A549 (cell line): ENCODE data around the gene LBX2. TPM values are rescaled to one million over a fixed set of nuclear protein-coding genes. Genes with fewer than 3 reads are reported as not detected.
A peak's percentile ranks its signal among the peaks of the same experiment; 100 is the strongest.

Source experiments
- ATAC-seq, 2 experiments: fragments of 200-7000 bp in 1 of 2; fragments of >200 bp in 1 of 2; cut with Nextera tagmentation in 1 of 2; cut with Tn5 transposase in 1 of 2; 3 replicates each; pipeline versions ENCODE4 v1.8.0 to v1.9.1; 2018 to 2020; ENCODE audit warnings: mild to moderate bottlenecking in 1 of 2, moderate library complexity in 1 of 2
- CTCF ChIA-PET: fragments of 300-600 bp; sonication (Branson Sonifier 250); formaldehyde crosslinking; extraction: SDS; loops from one replicate; lab custom pipeline; 2021; ENCODE audit warnings: antibody characterized with exemption, inconsistent platforms; lab: Yijun Ruan, JAX
- POLR2A ChIA-PET: fragments of 350-600 bp; formaldehyde crosslinking; extraction: SDS; loops from one replicate; lab custom pipeline; 2021; ENCODE audit warnings: antibody characterized with exemption, inconsistent platforms; lab: Yijun Ruan, JAX
- DNase-seq, 2 experiments: peaks; one replicate each; pipeline versions ENCODE4 v3.0.0 to v3.0.0-alpha.2; 2011 to 2016; ENCODE audit warnings: low read depth in 1 of 2, low spot score in 1 of 2
- FAIRE-seq: peaks from 2 replicates; lab custom pipeline; 2011; peaks lifted over from hg19 to GRCh38; lab: Jason Lieb, UNC
- H3K27ac ChIP-seq, 2 experiments: fragments of >200 bp; sonication (Bioruptor Twin); formaldehyde crosslinking; 3 replicates each; pipeline ENCODE4 v1.5.1; 2016 to 2017
- H3K4me1 ChIP-seq: fragments of >200 bp; sonication (Bioruptor Twin); formaldehyde crosslinking; 3 replicates; pipeline ENCODE4 v1.6.1; 2016
- H3K4me2 ChIP-seq: fragments of >200 bp; sonication (Bioruptor Twin); formaldehyde crosslinking; 3 replicates; pipeline ENCODE4 v1.6.1; 2016
- H3K4me3 ChIP-seq: fragments of >200 bp; sonication (Bioruptor Twin); formaldehyde crosslinking; 3 replicates; pipeline ENCODE4 v1.5.1; 2016
- H3K9me3 ChIP-seq: fragments of >200 bp; sonication (Bioruptor Twin); formaldehyde crosslinking; 3 replicates; pipeline ENCODE4 v1.6.1; 2016
- BHLHE40 ChIP-seq: IDR thresholded peaks from 2 replicates; pipeline ENCODE4 v1.6.1; 2012; ENCODE audit warnings: low read depth, low read length, inconsistent platforms
- CBX2 ChIP-seq: fragments of 200-600 bp; sonication (generic); IDR thresholded peaks from 2 replicates; pipeline ENCODE4 v1.6.1; 2016; ENCODE audit warnings: low read depth, mild to moderate bottlenecking, borderline replicate concordance
- CBX8 ChIP-seq: fragments of 200-600 bp; sonication (generic); IDR thresholded peaks from 2 replicates; pipeline ENCODE4 v1.6.1; 2016
- CHD4 ChIP-seq: fragments of 200-600 bp; sonication (generic); IDR thresholded peaks from 2 replicates; pipeline ENCODE4 v1.6.1; 2016; ENCODE audit warnings: antibody characterized with exemption, mild to moderate bottlenecking, borderline replicate concordance
- EHF ChIP-seq: fragments of 250-450 bp; sonication (Bioruptor Pico); IDR thresholded peaks from 2 replicates; pipeline ENCODE4 v1.5.0; 2020; ENCODE audit warnings: mild to moderate bottlenecking
- EHMT2 ChIP-seq: fragments of 200-600 bp; sonication (generic); IDR thresholded peaks from 2 replicates; pipeline ENCODE4 v1.6.1; 2016; ENCODE audit warnings: antibody characterized with exemption, low read depth, mild to moderate bottlenecking, moderate library complexity
- ELK1 ChIP-seq: fragments of 150-350 bp; IDR thresholded peaks from 2 replicates; pipeline ENCODE4 v1.6.1; 2014; ENCODE audit warnings: low read depth, mild to moderate bottlenecking, low read length
- ESRRA ChIP-seq: fragments of 150-350 bp; IDR thresholded peaks from 2 replicates; pipeline ENCODE4 v1.6.1; 2014; ENCODE audit warnings: mild to moderate bottlenecking, low read length, borderline replicate concordance
- FOXS1 ChIP-seq: fragments of 250-450 bp; sonication (Bioruptor Pico); IDR thresholded peaks from 2 replicates; pipeline ENCODE4 v1.5.0; 2020; ENCODE audit warnings: mild to moderate bottlenecking, moderate library complexity
- HDAC2 ChIP-seq: fragments of 200-600 bp; sonication (generic); IDR thresholded peaks from 2 replicates; pipeline ENCODE4 v1.6.1; 2016
- HOXA7 ChIP-seq: fragments of 250-450 bp; sonication (Bioruptor Pico); IDR thresholded peaks from 2 replicates; pipeline ENCODE4 v1.5.0; 2020; ENCODE audit warnings: mild to moderate bottlenecking, moderate library complexity
- HOXB13 ChIP-seq: fragments of 250-450 bp; sonication (Bioruptor Pico); IDR thresholded peaks from 2 replicates; pipeline ENCODE4 v1.5.0; 2020; ENCODE audit warnings: low read depth, mild to moderate bottlenecking, moderate library complexity
- HOXB5 ChIP-seq: fragments of 250-450 bp; sonication (Bioruptor Pico); IDR thresholded peaks from 2 replicates; pipeline ENCODE4 v1.5.0; 2020; ENCODE audit warnings: mild to moderate bottlenecking, moderate library complexity
- MAFK ChIP-seq: fragments of 450-650 bp; IDR thresholded peaks from 2 replicates; pipeline ENCODE4 v1.6.1; 2014; ENCODE audit not compliant: partially characterized antibody
- MAZ ChIP-seq: fragments of 150-350 bp; IDR thresholded peaks from 2 replicates; pipeline ENCODE4 v1.6.1; 2014; ENCODE audit warnings: antibody characterized with exemption, low read depth, low read length, borderline replicate concordance
- NR3C1 ChIP-seq: fragments of >200 bp; sonication (Bioruptor Twin); formaldehyde crosslinking; IDR thresholded peaks from 3 replicates; pipeline ENCODE4 v1.6.1; 2017
- RAD21 ChIP-seq, 2 experiments: fragments of >200 bp in 1 of 2; sonication (Bioruptor Twin) in 1 of 2; formaldehyde crosslinking in 1 of 2; IDR thresholded peaks in 1 of 2; conservative IDR thresholded peaks in 1 of 2; 2 replicates in 1 of 2; 3 replicates in 1 of 2; pipeline ENCODE4 v1.6.1; 2012 to 2018; ENCODE audit warnings: inconsistent platforms in 1 of 2
- RARB ChIP-seq: fragments of 250-450 bp; sonication (Bioruptor Pico); IDR thresholded peaks from 2 replicates; pipeline ENCODE4 v1.8.0; 2021; ENCODE audit warnings: mild to moderate bottlenecking, moderate library complexity
- RCOR1 ChIP-seq: fragments of 150-350 bp; IDR thresholded peaks from 2 replicates; pipeline ENCODE4 v1.6.1; 2014; ENCODE audit warnings: antibody characterized with exemption, low read length, low read depth
- SMC3 ChIP-seq: fragments of >200 bp; sonication (Bioruptor Twin); formaldehyde crosslinking; IDR thresholded peaks from 3 replicates; pipeline ENCODE4 v1.6.1; 2018; ENCODE audit warnings: inconsistent platforms
- SREBF2 ChIP-seq: fragments of 450-650 bp; IDR thresholded peaks from 2 replicates; pipeline ENCODE4 v1.6.1; 2014; ENCODE audit warnings: mild to moderate bottlenecking, moderate library complexity
- TFCP2L1 ChIP-seq: fragments of 250-450 bp; sonication (Bioruptor Pico); IDR thresholded peaks from 2 replicates; pipeline ENCODE4 v1.5.0; 2021; ENCODE audit warnings: mild to moderate bottlenecking
- TP53 ChIP-seq: fragments of 250-450 bp; sonication (Bioruptor Pico); IDR thresholded peaks from 2 replicates; pipeline ENCODE4 v1.5.0; 2021; ENCODE audit warnings: mild to moderate bottlenecking, moderate library complexity
- USF2 ChIP-seq: fragments of 450-650 bp; IDR thresholded peaks from 2 replicates; pipeline ENCODE4 v1.6.1; 2014; ENCODE audit warnings: antibody characterized with exemption
- ZFP36 ChIP-seq: fragments of 450-650 bp; IDR thresholded peaks from 2 replicates; pipeline ENCODE4 v1.6.1; 2014; ENCODE audit warnings: borderline replicate concordance; ENCODE audit not compliant: partially characterized antibody
- WGBS: methylation state at CpG from one replicate; pipeline ENCODE4 v1.1.6; 2017; ENCODE audit errors: missing lambda C conversion rate; 5-methylcytosine and 5-hydroxymethylcytosine counted together
- polyA plus RNA-seq, 4 experiments: library from polyadenylated mRNA; depleted of rRNA in 3 of 4; stranded (reverse); fragments of >200 nt; fragmentation: RNase III in 1 of 4; extraction: RNeasy Plus Mini Kit Qiagen cat#74134 plus additional on column Dnase treatment in 1 of 4; gene quantifications; 2 replicates in 3 of 4; 3 replicates in 1 of 4; pipeline ENCODE4 v1.2.3, GENCODE V29; 2011 to 2017
- TF ChIP-seq, protein P1 (sequence below): IDR thresholded peaks from 2 replicates; pipeline ENCODE4 v1.6.1; 2012; ENCODE audit warnings: low read depth, borderline replicate concordance
- TF ChIP-seq, protein P2 (sequence below): fragments of 200-600 bp; sonication (generic); IDR thresholded peaks from 2 replicates; pipeline ENCODE4 v1.6.1; 2016; ENCODE audit warnings: antibody characterized with exemption, mild to moderate bottlenecking, moderate library complexity
- TF ChIP-seq, protein P3 (sequence below): fragments of >200 bp; sonication (Bioruptor Twin); formaldehyde crosslinking; IDR thresholded peaks from 3 replicates; pipeline ENCODE4 v1.6.1; 2016

LBX2 gene
- polyA plus RNA-seq, 2 of the 4 experiments (the other 2 are of a cell fraction) = 0.84 to 2.4 TPM

- TF ChIP-seq, protein P1, sequence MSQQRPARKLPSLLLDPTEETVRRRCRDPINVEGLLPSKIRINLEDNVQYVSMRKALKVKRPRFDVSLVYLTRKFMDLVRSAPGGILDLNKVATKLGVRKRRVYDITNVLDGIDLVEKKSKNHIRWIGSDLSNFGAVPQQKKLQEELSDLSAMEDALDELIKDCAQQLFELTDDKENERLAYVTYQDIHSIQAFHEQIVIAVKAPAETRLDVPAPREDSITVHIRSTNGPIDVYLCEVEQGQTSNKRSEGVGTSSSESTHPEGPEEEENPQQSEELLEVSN = no peak
- TF ChIP-seq RCOR1 = no peak
These were observed 8.6 kb upstream of the LBX2 start (continued) for GRCh38 chr2:74507926-74508520.

DNA sequence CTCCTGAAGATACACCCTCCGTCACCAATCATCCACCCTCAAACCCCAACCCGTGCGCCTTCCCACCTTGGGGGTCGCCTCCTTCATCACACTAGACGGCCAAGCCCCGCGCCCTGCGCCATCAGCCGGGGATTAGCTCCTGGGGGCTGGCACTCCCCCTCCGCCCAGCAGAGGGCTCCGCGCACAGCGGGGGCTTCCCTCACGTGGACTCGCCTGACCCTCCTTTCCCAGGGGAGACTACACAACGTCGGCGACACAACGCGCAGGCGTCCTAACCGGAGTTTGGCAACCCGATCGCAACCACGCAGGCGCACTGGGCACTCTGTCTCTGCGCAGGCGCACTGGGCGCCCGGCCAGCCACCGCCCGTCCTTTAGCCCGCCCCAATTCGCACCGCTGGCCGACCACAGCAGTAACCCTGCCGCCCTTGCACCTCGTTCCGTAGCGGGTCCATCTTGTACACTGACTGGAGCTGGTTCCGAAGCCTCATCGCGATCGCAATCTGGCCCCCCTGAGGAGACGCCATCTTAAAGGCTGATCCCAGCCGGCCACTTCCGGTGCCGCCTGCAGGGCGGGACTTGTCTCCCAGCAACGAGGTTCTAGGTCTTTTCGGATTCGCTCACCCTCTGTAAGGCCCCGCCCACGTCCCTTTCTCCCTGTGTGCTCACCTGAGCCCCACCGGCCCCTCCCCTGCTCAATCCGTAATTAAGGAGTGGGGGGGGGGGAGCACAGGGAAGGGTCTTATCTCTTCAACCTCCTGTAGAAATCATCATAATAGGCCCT, 7.9 kb upstream of the LBX2 start, which contains the start of gene PCGF1:
Gene PCGF1, minus strand, starts transcription at position 551 of the 781 bp plus-strand sequence. Its CDS starts 27 bp downstream, at position 524.
- ChIA-PET CTCF (interaction anchor here (0.8 to 5.0 kb wide), 12 partner anchors 9 to 85 kb away, joined by 3 to 39 read pairs (median 6); partner anchors contain the start of genes AUP1, CCDC142, HTRA2 and TTC31), POLR2A (interaction anchor here (1.0 to 1.8 kb wide), 7 partner anchors 11 to 82 kb away, joined by 3 to 8 read pairs (median 4); partner anchors contain the start of genes AUP1 and HTRA2)
- H3K4me2 ChIP-seq = peak within 1 kb of the TSS; percentile 94
- FAIRE-seq (no peak), ATAC-seq (peak; percentile 81 to 91), DNase-seq (peak; percentile 97 to 99)
- no peaks in the 10 kb centered on the region for H3K9me3 ChIP-seq
- H3K4me3 ChIP-seq = peak within 1 kb of the TSS; percentile 78
- WGBS = 2% methylated on average over 37 of the region's 56 CpGs
- peaks cover 28% of the 10 kb centered on the region for H3K4me1 ChIP-seq
- H3K27ac ChIP-seq = peak within 1 kb of the TSS; percentile 95 to 99
- no peak for TF ChIP-seq MAFK
- no peak for TF ChIP-seq CBX8
- TF ChIP-seq FOXS1 (CRISPR knock-in tag) = no peak
- TF ChIP-seq, protein P2, sequence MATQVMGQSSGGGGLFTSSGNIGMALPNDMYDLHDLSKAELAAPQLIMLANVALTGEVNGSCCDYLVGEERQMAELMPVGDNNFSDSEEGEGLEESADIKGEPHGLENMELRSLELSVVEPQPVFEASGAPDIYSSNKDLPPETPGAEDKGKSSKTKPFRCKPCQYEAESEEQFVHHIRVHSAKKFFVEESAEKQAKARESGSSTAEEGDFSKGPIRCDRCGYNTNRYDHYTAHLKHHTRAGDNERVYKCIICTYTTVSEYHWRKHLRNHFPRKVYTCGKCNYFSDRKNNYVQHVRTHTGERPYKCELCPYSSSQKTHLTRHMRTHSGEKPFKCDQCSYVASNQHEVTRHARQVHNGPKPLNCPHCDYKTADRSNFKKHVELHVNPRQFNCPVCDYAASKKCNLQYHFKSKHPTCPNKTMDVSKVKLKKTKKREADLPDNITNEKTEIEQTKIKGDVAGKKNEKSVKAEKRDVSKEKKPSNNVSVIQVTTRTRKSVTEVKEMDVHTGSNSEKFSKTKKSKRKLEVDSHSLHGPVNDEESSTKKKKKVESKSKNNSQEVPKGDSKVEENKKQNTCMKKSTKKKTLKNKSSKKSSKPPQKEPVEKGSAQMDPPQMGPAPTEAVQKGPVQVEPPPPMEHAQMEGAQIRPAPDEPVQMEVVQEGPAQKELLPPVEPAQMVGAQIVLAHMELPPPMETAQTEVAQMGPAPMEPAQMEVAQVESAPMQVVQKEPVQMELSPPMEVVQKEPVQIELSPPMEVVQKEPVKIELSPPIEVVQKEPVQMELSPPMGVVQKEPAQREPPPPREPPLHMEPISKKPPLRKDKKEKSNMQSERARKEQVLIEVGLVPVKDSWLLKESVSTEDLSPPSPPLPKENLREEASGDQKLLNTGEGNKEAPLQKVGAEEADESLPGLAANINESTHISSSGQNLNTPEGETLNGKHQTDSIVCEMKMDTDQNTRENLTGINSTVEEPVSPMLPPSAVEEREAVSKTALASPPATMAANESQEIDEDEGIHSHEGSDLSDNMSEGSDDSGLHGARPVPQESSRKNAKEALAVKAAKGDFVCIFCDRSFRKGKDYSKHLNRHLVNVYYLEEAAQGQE = no peak
- no peak for TF ChIP-seq CBX2
- TF ChIP-seq ELK1 = 0 out of 2 replicates have a peak, but pooled peaks have one; percentile 27
- no peak for TF ChIP-seq CHD4
- TF ChIP-seq TFCP2L1 (CRISPR knock-in tag) = peak; percentile 70; the same call in 1 of the 2 replicates
- no peak for TF ChIP-seq NR3C1
- TF ChIP-seq HOXB5 (CRISPR knock-in tag) = no peak
- TF ChIP-seq RARB (CRISPR knock-in tag) = no peak
- no peak for TF ChIP-seq EHF (CRISPR knock-in tag)
- TF ChIP-seq EHMT2 = no peak
- TF ChIP-seq RAD21 (conservative IDR thresholded peaks at IDR 0.05 in 1 of 2, IDR thresholded peaks at IDR 0.05 in 1 of 2) = peak in 1 of 2 experiments; percentile 40; a peak in 2 of 5 replicates
- TF ChIP-seq, protein P3, sequence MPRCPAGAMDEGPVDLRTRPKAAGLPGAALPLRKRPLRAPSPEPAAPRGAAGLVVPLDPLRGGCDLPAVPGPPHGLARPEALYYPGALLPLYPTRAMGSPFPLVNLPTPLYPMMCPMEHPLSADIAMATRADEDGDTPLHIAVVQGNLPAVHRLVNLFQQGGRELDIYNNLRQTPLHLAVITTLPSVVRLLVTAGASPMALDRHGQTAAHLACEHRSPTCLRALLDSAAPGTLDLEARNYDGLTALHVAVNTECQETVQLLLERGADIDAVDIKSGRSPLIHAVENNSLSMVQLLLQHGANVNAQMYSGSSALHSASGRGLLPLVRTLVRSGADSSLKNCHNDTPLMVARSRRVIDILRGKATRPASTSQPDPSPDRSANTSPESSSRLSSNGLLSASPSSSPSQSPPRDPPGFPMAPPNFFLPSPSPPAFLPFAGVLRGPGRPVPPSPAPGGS = no peak
- no peak for TF ChIP-seq MAZ
- TF ChIP-seq ZFP36 = no peak
- TF ChIP-seq HDAC2 = no peak
- TF ChIP-seq, protein P1 = no peak
- peak; percentile 77 for TF ChIP-seq USF2
- TF ChIP-seq HOXB13 = no peak
- TF ChIP-seq ESRRA = no peak
- 0 out of 2 replicates have a peak, but pooled peaks have one; percentile 16 for TF ChIP-seq BHLHE40
- no peak for TF ChIP-seq SREBF2
- peak; percentile 47; the same call in 2 of the 3 replicates for TF ChIP-seq SMC3
- TF ChIP-seq HOXA7 = no peak
- TF ChIP-seq TP53 = no peak
